HepG2 (cell line): ENCODE data around the gene FRMD8. TPM values are rescaled to one million over a fixed set of nuclear protein-coding genes. Genes with fewer than 3 reads are reported as not detected.

ENCODE experiments used
- AGO1 ChIP-seq: fragments of 200-400 bp; formaldehyde crosslinking; IDR thresholded peaks from 2 replicates; pipeline ENCODE4 v1.6.1; 2017; ENCODE audit warnings: mild to moderate bottlenecking, low read depth, low read length, moderate library complexity; ENCODE audit not compliant: poor library complexity, severe bottlenecking
- ATF1 ChIP-seq: IDR thresholded peaks from 2 replicates; pipeline ENCODE4 v1.6.1; 2016; ENCODE audit warnings: mild to moderate bottlenecking, control low read depth
- CBX1 ChIP-seq: IDR thresholded peaks from one replicate; pipeline ENCODE4 v1.6.1; 2016; ENCODE audit warnings: antibody characterized with exemption, low read depth
- CREB3 ChIP-seq: sonication (generic); formaldehyde crosslinking; IDR thresholded peaks from 2 replicates; pipeline ENCODE4 v1.5.0; 2020; ENCODE audit warnings: missing genetic modification reagents
- FOSL1 ChIP-seq: sonication (generic); formaldehyde crosslinking; IDR thresholded peaks from 2 replicates; pipeline ENCODE4 v1.9.0; 2021; ENCODE audit warnings: missing genetic modification reagents, borderline replicate concordance
- FOXJ3 ChIP-seq: sonication (generic); formaldehyde crosslinking; IDR thresholded peaks from 2 replicates; pipeline ENCODE4 v1.4.0; 2020; ENCODE audit warnings: missing genetic modification reagents, mild to moderate bottlenecking, borderline replicate concordance
- HMGA1 ChIP-seq: sonication (generic); formaldehyde crosslinking; conservative IDR thresholded peaks from 2 replicates; pipeline ENCODE4 v1.4.0; 2020; ENCODE audit warnings: missing genetic modification reagents
- MED1 ChIP-seq: sonication (generic); formaldehyde crosslinking; IDR thresholded peaks from 2 replicates; pipeline ENCODE4 v1.4.0; 2020; ENCODE audit warnings: missing genetic modification reagents
- MXD3 ChIP-seq: IDR thresholded peaks from 2 replicates; pipeline ENCODE4 v1.6.1; 2016; ENCODE audit warnings: mild to moderate bottlenecking, missing biosample characterization, missing genetic modification reagents
- REPIN1 ChIP-seq: sonication (generic); formaldehyde crosslinking; IDR thresholded peaks from 2 replicates; pipeline ENCODE4 v1.8.0; 2022; ENCODE audit warnings: missing genetic modification reagents, low read depth, mild to moderate bottlenecking, borderline replicate concordance
- RNF2 ChIP-seq: fragments of 450-650 bp; conservative IDR thresholded peaks from 2 replicates; pipeline ENCODE4 v1.6.1; 2016; ENCODE audit warnings: low read depth
- SNAPC4 ChIP-seq: sonication (generic); formaldehyde crosslinking; IDR thresholded peaks from 2 replicates; pipeline ENCODE4 v1.4.0; 2020; ENCODE audit warnings: mild to moderate bottlenecking, missing genetic modification reagents
- TCF7 ChIP-seq: sonication (generic); IDR thresholded peaks from 2 replicates; pipeline ENCODE4 v1.6.1; 2016; ENCODE audit warnings: antibody characterized with exemption, low read depth
- USF2 ChIP-seq, 2 experiments: sonication (generic) in 1 of 2; formaldehyde crosslinking in 1 of 2; IDR thresholded peaks; 2 replicates each; pipeline versions ENCODE4 v1.5.1 to v1.6.1; 2011 to 2020; ENCODE audit warnings: borderline replicate concordance in 1 of 2, low read depth in 1 of 2, low read length in 1 of 2, mild to moderate bottlenecking in 1 of 2, missing genetic modification reagents in 1 of 2, moderate library complexity in 1 of 2
- ZNF296 ChIP-seq: sonication (generic); formaldehyde crosslinking; conservative IDR thresholded peaks from 2 replicates; pipeline ENCODE4 v1.5.0; 2020; ENCODE audit warnings: mild to moderate bottlenecking, missing genetic modification reagents
- ZNF513 ChIP-seq: sonication (generic); formaldehyde crosslinking; conservative IDR thresholded peaks from 2 replicates; pipeline ENCODE4 v1.5.0; 2020; ENCODE audit warnings: missing genetic modification reagents
- ZNF616 ChIP-seq: sonication (generic); formaldehyde crosslinking; IDR thresholded peaks from 2 replicates; pipeline ENCODE4 v1.5.0; 2020; ENCODE audit warnings: low read depth, mild to moderate bottlenecking, missing genetic modification reagents
- ZNF737 ChIP-seq: sonication (generic); formaldehyde crosslinking; IDR thresholded peaks from 2 replicates; pipeline ENCODE4 v1.5.0; 2020; ENCODE audit warnings: missing genetic modification reagents, mild to moderate bottlenecking, borderline replicate concordance
- polyA plus RNA-seq, 8 experiments: library from polyadenylated mRNA; depleted of rRNA in 3 of 8; stranded (reverse) in 7 of 8; unstranded in 1 of 8; fragments of >200 nt; fragmentation: Illumina TruSeq in 4 of 8; extraction: Trizol in 4 of 8; gene quantifications; 2 replicates each; pipeline versions ENCODE4 v1.2.1 to v1.2.3, GENCODE V29; 2011 to 2016; ENCODE audit warnings: low read depth in 4 of 8, missing spikeins in 1 of 8, mixed read lengths in 1 of 8; ENCODE audit not compliant: insufficient read depth in 1 of 8
- total RNA-seq, 5 experiments: library from RNA; depleted of rRNA; stranded (reverse); fragments of >200 nt; fragmentation: Illumina TruSeq; extraction: Trizol; gene quantifications; 2 replicates each; pipeline ENCODE4 v1.2.3, GENCODE V29; 2016; ENCODE audit warnings: low read depth in 1 of 5

FRMD8 gene
- total and polyA plus RNA-seq, 2 of the 13 experiments (the other 11 are each of a cell fraction or from before 2014, with no cell fraction given): 5.8 to 20.6 TPM

GRCh38 chr11:65382033-65382803 is 4.2 kb upstream of the FRMD8 start, which contains the start of gene SLC25A45 (continued):
- no peak for TF ChIP-seq CREB3
- peak; percentile 41 for TF ChIP-seq MXD3
- TF ChIP-seq AGO1: peak; percentile 65
- no peak for TF ChIP-seq CBX1
- peak; percentile 40 for TF ChIP-seq TCF7
- no peak for TF ChIP-seq HMGA1 (CRISPR knock-in tag)
- no peak; the same call in 1 of the 2 replicates for TF ChIP-seq ZNF737
- TF ChIP-seq ZNF513 (CRISPR knock-in tag): no peak
- no peak for TF ChIP-seq USF2 (IDR thresholded peaks at IDR 0.05; ENCODE audit: low read depth, low read length)
- TF ChIP-seq USF2 (CRISPR knock-in tag; IDR thresholded peaks at IDR 0.05; ENCODE audit: borderline replicate concordance): peak; percentile 39; the same call in 1 of the 2 replicates
- TF ChIP-seq ATF1 (CRISPR knock-in tag): no peak
- peak; percentile 82; the same call in 1 of the 2 replicates for TF ChIP-seq FOSL1
- TF ChIP-seq SNAPC4: no peak; the same call in 1 of the 2 replicates
- TF ChIP-seq MED1 (CRISPR knock-in tag): peak; percentile 89
- peak; percentile 71; the same call in 1 of the 2 replicates for TF ChIP-seq ZNF616
- TF ChIP-seq RNF2: peak; percentile 72; the same call in 1 of the 2 replicates
- TF ChIP-seq FOXJ3 (CRISPR knock-in tag): no peak
- TF ChIP-seq REPIN1 (CRISPR knock-in tag): peak; percentile 95
- TF ChIP-seq ZNF296 (CRISPR knock-in tag): no peak
